Activated CD8-positive, alpha-beta memory T cell treated with anti-CD3 and anti-CD28 coated beads, Interleukin-2, amount 50 U/mL, for 4 hours (primary cell): ENCODE results near the gene CA11.
"Not testable (repeated sequence)": the region's sequence is repeated elsewhere in the genome, so short reads cannot be mapped to it uniquely, and the experiment has no call there.

ENCODE experiments used
- DNase-seq: peaks from one replicate; pipeline ENCODE4 v3.0.0-alpha.2; 2020

Gene CA11

GRCh38 chr19:48646001-48646721, at the start of gene CA11:
CA11 (minus strand) TSS chr19:48646187; CDS start chr19:48645632, 555 bp downstream.
- peak; percentile 92 for DNase-seq

GRCh38 chr19:48693629-48694028, 47.6 kb upstream of the CA11 start:
- not testable (repeated sequence) for DNase-seq

GRCh38 chr19:48689449-48689848, 43.5 kb upstream of the CA11 start:
- DNase-seq = no peak

- DNase-seq = no peak
These were observed 41.8 kb upstream of the CA11 start for GRCh38 chr19:48687776-48688175.

- DNase-seq = not testable (repeated sequence)
These were observed 40.6 kb upstream of the CA11 start for GRCh38 chr19:48686637-48687036.

- no peak for DNase-seq
These were observed 40.1 kb upstream of the CA11 start for GRCh38 chr19:48686088-48686487.

GRCh38 chr19:48685583-48685982, 39.6 kb upstream of the CA11 start:
- no peak for DNase-seq

GRCh38 chr19:48683349-48683748, 37.4 kb upstream of the CA11 start:
- DNase-seq = peak; percentile 43

GRCh38 chr19:48681127-48681470, 35.1 kb upstream of the CA11 start:
- DNase-seq = no peak

- no peak for DNase-seq
These were observed 34.6 kb upstream of the CA11 start for GRCh38 chr19:48680436-48681126.

GRCh38 chr19:48680006-48680405, 34.0 kb upstream of the CA11 start:
- not testable (repeated sequence) for DNase-seq

- DNase-seq = no peak
These were observed 32.2 kb upstream of the CA11 start for GRCh38 chr19:48678201-48678600.

- no peak for DNase-seq
These were observed 30.9 kb upstream of the CA11 start for GRCh38 chr19:48676887-48677286.

GRCh38 chr19:48676487-48676886, 30.5 kb upstream of the CA11 start:
- DNase-seq = no peak

- DNase-seq = peak; percentile 71
These were observed 29.2 kb upstream of the CA11 start for GRCh38 chr19:48674921-48675824.

- no peak for DNase-seq
These were observed 28.3 kb upstream of the CA11 start for GRCh38 chr19:48674216-48674809.

GRCh38 chr19:48673436-48674100, 27.6 kb upstream of the CA11 start:
- no peak for DNase-seq

- no peak for DNase-seq
These were observed 27.0 kb upstream of the CA11 start, which contains the start of gene NTN5 for GRCh38 chr19:48672994-48673393. NTN5 (minus strand) TSS chr19:48673017; CDS start chr19:48670986, 2,031 bp downstream.

GRCh38 chr19:48671446-48671995, 25.5 kb upstream of the CA11 start:
- no peak for DNase-seq

GRCh38 chr19:48670699-48671445, 24.9 kb upstream of the CA11 start:
- DNase-seq = no peak
